Measurements from ENCODE around the gene CBLB.

DNA sequence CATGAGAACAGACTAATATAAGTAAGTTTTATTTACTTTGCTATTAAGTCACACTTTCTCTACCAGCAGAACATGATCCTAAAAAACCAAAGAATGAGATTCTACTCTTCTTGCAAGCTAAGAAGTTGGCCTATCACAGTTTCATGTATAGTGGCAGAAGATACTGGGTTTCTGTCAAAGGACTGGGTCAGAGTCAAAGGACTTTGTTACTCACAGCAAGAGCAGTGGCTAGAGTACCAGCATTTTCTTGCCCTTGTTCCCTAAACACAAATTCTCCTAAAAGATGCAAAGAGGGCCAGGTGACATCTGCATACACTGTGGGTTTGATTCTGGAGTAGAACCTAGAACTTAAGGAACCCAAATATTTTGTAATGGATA, 105.2 kb downstream of the CBLB start:
- TF ChIP-seq, protein P1, sequence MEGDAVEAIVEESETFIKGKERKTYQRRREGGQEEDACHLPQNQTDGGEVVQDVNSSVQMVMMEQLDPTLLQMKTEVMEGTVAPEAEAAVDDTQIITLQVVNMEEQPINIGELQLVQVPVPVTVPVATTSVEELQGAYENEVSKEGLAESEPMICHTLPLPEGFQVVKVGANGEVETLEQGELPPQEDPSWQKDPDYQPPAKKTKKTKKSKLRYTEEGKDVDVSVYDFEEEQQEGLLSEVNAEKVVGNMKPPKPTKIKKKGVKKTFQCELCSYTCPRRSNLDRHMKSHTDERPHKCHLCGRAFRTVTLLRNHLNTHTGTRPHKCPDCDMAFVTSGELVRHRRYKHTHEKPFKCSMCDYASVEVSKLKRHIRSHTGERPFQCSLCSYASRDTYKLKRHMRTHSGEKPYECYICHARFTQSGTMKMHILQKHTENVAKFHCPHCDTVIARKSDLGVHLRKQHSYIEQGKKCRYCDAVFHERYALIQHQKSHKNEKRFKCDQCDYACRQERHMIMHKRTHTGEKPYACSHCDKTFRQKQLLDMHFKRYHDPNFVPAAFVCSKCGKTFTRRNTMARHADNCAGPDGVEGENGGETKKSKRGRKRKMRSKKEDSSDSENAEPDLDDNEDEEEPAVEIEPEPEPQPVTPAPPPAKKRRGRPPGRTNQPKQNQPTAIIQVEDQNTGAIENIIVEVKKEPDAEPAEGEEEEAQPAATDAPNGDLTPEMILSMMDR (IDR thresholded peaks at IDR 0.05): no peak
- no peak for TF ChIP-seq POLR2AphosphoS5 (IDR thresholded peaks at IDR 0.05; ENCODE audit: low read depth, low read length)
